HCT116 (cell line): ENCODE data around the gene SKI.

ENCODE experiments used
- ATF3 ChIP-seq: IDR thresholded peaks from 2 replicates; pipeline ENCODE4 v1.6.1; 2012
- CTCF ChIP-seq, 3 experiments: fragments of 200-600 bp in 1 of 3; sonication (generic) in 1 of 3; IDR thresholded peaks in 2 of 3; conservative IDR thresholded peaks in 1 of 3; 2 replicates each; pipeline ENCODE4 v1.5.1; 2012 to 2017; ENCODE audit warnings: low read depth in 2 of 3, low read length in 2 of 3, antibody characterized with exemption in 1 of 3, borderline replicate concordance in 1 of 3, control low read depth in 1 of 3, mild to moderate bottlenecking in 1 of 3, mixed read lengths in 1 of 3, mixed run types in 1 of 3, moderate library complexity in 1 of 3; ENCODE audit not compliant: insufficient read depth in 1 of 3
- ELF1 ChIP-seq: IDR thresholded peaks from 2 replicates; pipeline ENCODE4 v1.6.1; 2012; ENCODE audit warnings: low read depth, borderline replicate concordance
- EZH2 ChIP-seq: fragments of 200-600 bp; sonication (generic); IDR thresholded peaks from 2 replicates; pipeline ENCODE4 v1.6.1; 2017; ENCODE audit warnings: antibody characterized with exemption, mixed run types
- JUND ChIP-seq: IDR thresholded peaks from 2 replicates; pipeline ENCODE4 v1.6.1; 2012
- MAX ChIP-seq: IDR thresholded peaks from 2 replicates; pipeline ENCODE4 v1.6.1; 2012
- POLR2A ChIP-seq: IDR thresholded peaks from 2 replicates; pipeline ENCODE4 v1.7.0; 2011; ENCODE audit warnings: borderline replicate concordance; ENCODE audit not compliant: insufficient read depth, insufficient read length; ENCODE audit errors: extremely low read depth
- POLR2AphosphoS5 ChIP-seq: IDR thresholded peaks from 2 replicates; pipeline ENCODE4 v1.6.1; 2011; ENCODE audit warnings: mild to moderate bottlenecking, low read depth, low read length, moderate library complexity
- SIN3A ChIP-seq: IDR thresholded peaks from 2 replicates; pipeline ENCODE4 v1.6.1; 2012; ENCODE audit warnings: low read depth

GRCh38 chr1:2253036-2253796 lies 25.1 kb downstream of the SKI start:
- TF ChIP-seq CTCF (IDR thresholded peaks at IDR 0.05 in 2 of 3, conservative IDR thresholded peaks at IDR 0.05 in 1 of 3; ENCODE audit: borderline replicate concordance in 1 of 3, insufficient read depth in 1 of 3, low read depth in 2 of 3, low read length in 2 of 3) = no peak
- TF ChIP-seq JUND = no peak
- TF ChIP-seq POLR2AphosphoS5 = no peak
- no peak for TF ChIP-seq MAX
- TF ChIP-seq ATF3 = no peak
- TF ChIP-seq ELF1 = no peak
- no peak for TF ChIP-seq EZH2
- no peak for TF ChIP-seq POLR2A
- TF ChIP-seq SIN3A = no peak
